ENCODE results near the gene DLGAP1.

DNA sequence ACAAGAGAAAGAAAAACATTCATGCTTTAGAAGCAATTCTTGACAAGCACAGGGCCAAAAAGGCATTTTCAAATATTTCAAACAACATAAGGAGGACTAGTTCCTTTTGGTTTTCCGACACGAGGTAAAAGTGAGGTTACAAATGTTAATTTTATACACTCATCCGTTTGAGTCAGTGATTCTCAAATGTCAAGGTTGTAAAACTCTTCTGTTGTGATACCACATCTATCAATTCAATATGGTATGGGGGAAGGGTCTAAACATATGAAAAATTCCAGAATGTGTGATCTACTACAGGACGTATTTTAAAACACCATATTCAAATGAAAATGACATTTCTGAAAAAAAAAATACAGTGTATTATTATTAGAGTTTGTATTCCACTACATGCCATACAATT is 952.5 kb downstream of the DLGAP1 start:
- TF ChIP-seq EZH2 (IDR thresholded peaks at IDR 0.05; ENCODE audit: insufficient read depth, poor library complexity, severe bottlenecking) = no peak
- TF ChIP-seq EZH2phosphoT487 (IDR thresholded peaks at IDR 0.05; ENCODE audit: insufficient read depth, low read depth) = no peak
